ENCODE data around the gene SLC16A13. TPM values are rescaled to one million over a fixed set of nuclear protein-coding genes. Genes with fewer than 3 reads are reported as not detected.

The SLC16A13 gene
- total RNA-seq, 1 donor from 2014 or later: 0.82 TPM

Small RNA genes within 50 kb of the gene (small RNA-seq; reads per million reads assigned to genes)
- not detected for gene AC120057.1

Other genes starting within 250 kb of the SLC16A13 start
- 0.41 TPM for gene TEKT1, start 204.3 kb upstream of the SLC16A13 start, total RNA-seq
- under 0.01 TPM for gene ALOX12, start 40.0 kb upstream of the SLC16A13 start, total RNA-seq
- 13.5 TPM for gene RNASEK, start 23.4 kb upstream of the SLC16A13 start, total RNA-seq
- gene BCL6B, start 13.0 kb upstream of the SLC16A13 start, total RNA-seq: 2.0 TPM
- not detected for gene SLC16A11, start 8.1 kb downstream of the SLC16A13 start, total RNA-seq
- gene CLEC10A, start 44.2 kb downstream of the SLC16A13 start, total RNA-seq: not detected
- gene ASGR2, start 78.8 kb downstream of the SLC16A13 start, total RNA-seq: not detected
- 18.8 TPM for gene ASGR1, start 143.4 kb downstream of the SLC16A13 start, total RNA-seq
- gene DLG4, start 183.8 kb downstream of the SLC16A13 start, total RNA-seq: 111 TPM
- 65.6 TPM for gene ACADVL, start 183.9 kb downstream of the SLC16A13 start, total RNA-seq
- gene DVL2, start 198.5 kb downstream of the SLC16A13 start, total RNA-seq: 53.4 TPM
- gene PHF23, start 203.4 kb downstream of the SLC16A13 start, total RNA-seq: 34.6 TPM
- gene GABARAP, start 206.4 kb downstream of the SLC16A13 start, total RNA-seq: 108 TPM
- gene CTDNEP1, start 215.7 kb downstream of the SLC16A13 start, total RNA-seq: 18.8 TPM
- gene ELP5, start 216.2 kb downstream of the SLC16A13 start, total RNA-seq: 26.9 TPM
- gene CLDN7, start 226.5 kb downstream of the SLC16A13 start, total RNA-seq: 0.82 TPM
- under 0.01 TPM for gene SLC2A4, start 245.7 kb downstream of the SLC16A13 start, total RNA-seq